ENCODE results near the gene ZNF444.
"Not testable (repeated sequence)": the region's sequence is repeated elsewhere in the genome, so short reads cannot be mapped to it uniquely, and the experiment has no call there.

Gene ZNF444

GRCh38 chr19:56197646-56198045, 56.6 kb downstream of the ZNF444 start, which contains the start of gene ZSCAN5B:
Gene ZSCAN5B (minus strand): TSS chr19:56197783. CDS start chr19:56193052, 4,731 bp downstream.
- not testable (repeated sequence) for H3K27ac Mint-ChIP-seq; H3K36me3 Mint-ChIP-seq; H3K4me1 Mint-ChIP-seq; H3K4me3 Mint-ChIP-seq; DNase-seq (ENCODE audit: low spot score in 2 of 2); H3K9me3 Mint-ChIP-seq; ATAC-seq

GRCh38 chr19:56199687-56200086, 58.6 kb downstream of the ZNF444 start:
- no peaks in the 10 kb centered on the region for H3K36me3 Mint-ChIP-seq
- no peaks in the 10 kb centered on the region for H3K9me3 Mint-ChIP-seq
- no peak overlapping the region for H3K4me3 Mint-ChIP-seq
- DNase-seq (ENCODE audit: low spot score in 2 of 2), result no peak
- no peak for ATAC-seq
- no peak overlapping the region for H3K27ac Mint-ChIP-seq
- no peaks in the 10 kb centered on the region for H3K4me1 Mint-ChIP-seq

- H3K27ac Mint-ChIP-seq, result no peak within 1 kb of the TSS
- DNase-seq (ENCODE audit: low spot score in 2 of 2), result no peak
- no peak within 1 kb of the TSS for H3K4me3 Mint-ChIP-seq
- no peaks in the 10 kb centered on the region for H3K36me3 Mint-ChIP-seq
- no peaks in the 10 kb centered on the region for H3K4me1 Mint-ChIP-seq
- ATAC-seq, result no peak
- H3K9me3 Mint-ChIP-seq, result no peaks in the 10 kb centered on the region
Observed at GRCh38 chr19:56201973-56202372, 60.9 kb downstream of the ZNF444 start, which contains the start of gene ZSCAN5C. Gene ZSCAN5C (plus strand): TSS chr19:56202273. CDS start chr19:56205914, 3,641 bp downstream.

- not testable (repeated sequence) for H3K4me3 Mint-ChIP-seq; H3K4me1 Mint-ChIP-seq; H3K27ac Mint-ChIP-seq; H3K36me3 Mint-ChIP-seq; DNase-seq (ENCODE audit: low spot score in 2 of 2); H3K9me3 Mint-ChIP-seq; ATAC-seq
Observed at GRCh38 chr19:56207581-56207980, 66.5 kb downstream of the ZNF444 start.

- no peaks in the 10 kb centered on the region for H3K9me3 Mint-ChIP-seq
- H3K36me3 Mint-ChIP-seq, result no peaks in the 10 kb centered on the region
- ATAC-seq, result no peak
- no peak overlapping the region for H3K4me3 Mint-ChIP-seq
- H3K4me1 Mint-ChIP-seq, result no peaks in the 10 kb centered on the region
- DNase-seq (ENCODE audit: low spot score in 2 of 2), result no peak
- H3K27ac Mint-ChIP-seq, result no peak overlapping the region
Observed at GRCh38 chr19:56209091-56209490, 68.0 kb downstream of the ZNF444 start.

- not testable (repeated sequence) for H3K4me1 Mint-ChIP-seq; H3K4me3 Mint-ChIP-seq; H3K36me3 Mint-ChIP-seq; H3K27ac Mint-ChIP-seq; H3K9me3 Mint-ChIP-seq; DNase-seq (ENCODE audit: low spot score in 2 of 2); ATAC-seq
Observed at GRCh38 chr19:56210036-56210435, 68.9 kb downstream of the ZNF444 start.
